Stimulated activated CD4-positive, alpha-beta T cell treated with anti-CD3 and anti-CD28 coated beads, Interleukin-1b, Interleukin-23, amount 100 ng/mL, for 4 hours (primary cell): Measurements from ENCODE around the gene PTH1R.

Experiments
- DNase-seq, 2 donors: peaks; one replicate each; pipeline ENCODE4 v3.0.0-alpha.2; 2020; ENCODE audit warnings: low read depth in 2 of 2

The PTH1R gene

GRCh38 chr3:46930166-46930944, 52.8 kb downstream of the PTH1R start:
- no peak for DNase-seq

DNA sequence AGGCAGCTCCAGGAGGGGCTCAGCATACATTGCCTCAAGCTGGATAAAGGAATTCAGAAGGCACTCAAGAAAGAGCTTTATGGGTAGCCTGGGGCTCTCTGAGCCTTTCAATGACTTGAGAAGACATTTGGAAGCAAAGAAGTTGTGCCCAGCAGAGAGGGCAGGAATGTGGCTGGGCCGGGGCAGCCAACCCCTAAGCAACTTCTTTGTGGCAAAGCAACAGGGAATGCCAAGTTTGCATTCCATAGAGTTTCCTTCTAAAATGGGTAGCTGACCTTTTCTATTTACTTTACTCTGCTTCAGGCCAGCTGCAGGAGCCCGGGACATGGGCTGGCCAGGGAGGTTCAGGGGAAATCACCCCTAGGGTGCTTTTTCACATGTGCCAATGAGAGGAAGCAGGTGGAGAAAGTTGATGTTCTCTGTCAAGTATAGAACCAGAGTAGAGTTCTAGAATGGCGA, 53.5 kb downstream of the PTH1R start:
- DNase-seq = no peak

DNA sequence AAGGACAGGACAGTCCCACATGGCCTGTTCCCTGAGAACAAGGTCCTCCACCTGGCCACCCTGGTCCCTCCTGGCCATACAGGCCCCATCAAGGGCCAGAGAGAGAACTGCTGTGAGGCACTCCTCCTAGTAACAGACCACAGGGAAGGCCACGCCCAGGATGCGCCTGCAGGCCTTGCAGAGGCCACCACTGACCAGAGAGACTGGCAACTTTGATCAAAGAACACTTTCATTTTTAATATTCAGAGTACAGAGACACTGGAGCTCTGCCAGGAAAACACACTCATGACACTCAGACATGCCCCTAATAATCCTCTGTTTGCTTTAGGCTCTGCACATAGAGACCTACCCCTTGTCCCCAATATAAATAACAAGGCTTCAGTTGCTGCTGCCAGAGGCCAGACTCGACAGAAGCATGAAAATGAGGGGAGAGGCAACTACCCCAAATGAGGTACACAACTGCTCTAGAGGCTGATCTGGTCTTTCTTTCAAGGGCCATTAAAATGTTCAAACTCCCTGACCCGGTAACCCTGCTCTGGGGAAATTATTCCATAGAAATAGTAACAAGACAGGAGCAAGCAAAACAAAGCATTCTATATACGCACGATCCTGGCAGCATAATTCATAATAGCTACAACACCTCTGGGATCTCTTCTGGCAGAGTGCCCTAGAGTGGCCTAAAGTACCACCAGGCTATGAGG, 54.3 kb downstream of the PTH1R start:
- no peak for DNase-seq

GRCh38 chr3:46932455-46933225, 55.1 kb downstream of the PTH1R start:
- DNase-seq = no peak

GRCh38 chr3:46933261-46933660, 55.7 kb downstream of the PTH1R start:
- no peak for DNase-seq

DNA sequence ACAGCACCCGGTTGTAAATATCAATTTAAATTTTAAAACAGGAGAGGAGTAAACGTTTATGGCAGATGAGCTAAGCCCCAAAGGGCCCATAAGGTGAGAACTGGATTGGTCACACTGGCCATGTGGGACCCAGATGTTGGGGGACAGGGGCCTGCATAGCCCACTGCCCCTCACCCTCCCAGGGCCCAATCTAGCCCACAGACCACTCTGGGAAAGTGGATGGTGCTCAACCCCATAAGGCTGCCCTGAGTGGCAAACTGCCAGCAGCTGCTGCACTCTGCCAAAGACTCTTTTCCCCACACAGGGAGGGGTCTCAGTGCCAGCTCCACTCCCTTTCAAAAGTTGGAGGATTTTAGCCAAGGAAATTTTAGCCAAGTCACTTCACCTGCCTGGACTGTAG, 56.6 kb downstream of the PTH1R start:
- no peak for DNase-seq

DNA sequence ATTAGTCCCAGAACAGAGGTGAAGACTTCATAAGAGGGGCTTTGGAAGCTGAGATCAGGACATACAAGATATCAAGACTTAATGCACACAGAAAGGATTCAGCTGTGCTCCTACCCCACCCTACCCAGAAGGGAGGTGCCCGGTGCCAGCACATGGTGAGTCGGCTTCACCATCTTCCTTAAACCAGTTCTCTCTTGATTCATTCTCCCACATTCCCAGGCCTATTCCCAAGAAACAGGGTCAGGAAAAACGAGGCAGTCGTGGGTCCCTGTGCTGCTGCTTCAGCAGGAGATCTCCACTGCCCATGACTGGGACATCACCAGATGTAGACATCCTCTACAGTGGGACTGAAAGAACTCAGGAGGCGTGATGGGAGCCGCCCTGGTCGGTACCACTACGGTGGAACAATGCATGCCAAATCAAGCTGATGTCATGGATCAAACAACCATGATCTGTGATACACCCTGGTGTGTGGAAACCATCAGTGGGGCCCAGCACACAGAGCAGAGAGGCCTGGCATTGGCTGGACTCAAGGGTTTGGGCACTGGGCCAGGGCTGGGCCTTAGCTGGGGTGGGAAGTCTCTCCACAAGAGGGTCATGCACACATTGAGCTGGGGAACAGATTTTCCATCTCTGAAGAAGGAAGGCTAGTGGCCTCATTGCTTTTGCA, 57.1 kb downstream of the PTH1R start:
- DNase-seq = no peak

- no peak for DNase-seq
Observed at GRCh38 chr3:46935168-46935858, 57.8 kb downstream of the PTH1R start.

GRCh38 chr3:46935989-46936558, 58.6 kb downstream of the PTH1R start:
- no peak for DNase-seq

DNA sequence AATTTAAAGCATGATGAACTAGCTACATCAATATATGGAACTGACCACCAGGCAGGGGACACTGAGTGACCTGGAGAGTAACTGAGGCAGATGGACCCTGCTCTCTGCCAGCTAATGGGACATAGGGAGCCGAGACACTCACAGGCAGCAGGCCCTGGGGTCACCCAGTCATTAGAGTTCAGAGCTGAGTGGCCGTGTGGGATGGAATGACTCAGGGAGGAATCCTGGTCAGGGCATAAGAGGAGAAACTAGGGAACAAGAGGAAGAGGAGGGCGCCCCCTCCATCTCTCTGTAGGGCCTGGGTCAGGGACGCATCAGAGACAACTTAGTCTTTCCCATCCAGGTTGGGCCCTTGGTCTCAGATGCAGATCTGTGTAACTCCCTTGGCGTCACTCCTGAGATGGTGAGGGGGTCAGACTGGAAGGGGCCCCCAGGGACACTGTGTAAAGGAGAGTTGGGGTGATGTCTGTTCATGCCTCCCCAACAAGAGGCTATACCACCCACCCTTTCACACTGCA, 59.3 kb downstream of the PTH1R start:
- DNase-seq = no peak

DNA sequence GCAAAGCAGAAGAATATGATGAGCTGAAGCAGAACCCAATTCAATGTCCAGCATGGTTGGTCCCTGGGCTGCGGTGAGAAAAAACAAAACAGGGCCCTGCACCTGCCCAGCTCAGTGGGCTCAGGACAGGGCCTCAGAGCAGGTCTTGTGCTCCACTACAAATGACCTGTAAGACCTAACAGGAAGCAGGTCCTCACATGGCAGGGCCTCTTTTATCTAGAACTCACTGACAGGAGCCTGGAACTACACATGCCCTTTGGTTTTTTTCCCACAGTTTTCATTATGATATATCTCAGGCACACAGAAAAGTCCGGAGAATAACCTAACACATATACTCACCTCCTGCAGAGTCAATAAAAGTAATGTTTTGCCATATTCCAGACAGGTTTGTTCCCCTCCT, 60.6 kb downstream of the PTH1R start:
- DNase-seq = no peak

DNA sequence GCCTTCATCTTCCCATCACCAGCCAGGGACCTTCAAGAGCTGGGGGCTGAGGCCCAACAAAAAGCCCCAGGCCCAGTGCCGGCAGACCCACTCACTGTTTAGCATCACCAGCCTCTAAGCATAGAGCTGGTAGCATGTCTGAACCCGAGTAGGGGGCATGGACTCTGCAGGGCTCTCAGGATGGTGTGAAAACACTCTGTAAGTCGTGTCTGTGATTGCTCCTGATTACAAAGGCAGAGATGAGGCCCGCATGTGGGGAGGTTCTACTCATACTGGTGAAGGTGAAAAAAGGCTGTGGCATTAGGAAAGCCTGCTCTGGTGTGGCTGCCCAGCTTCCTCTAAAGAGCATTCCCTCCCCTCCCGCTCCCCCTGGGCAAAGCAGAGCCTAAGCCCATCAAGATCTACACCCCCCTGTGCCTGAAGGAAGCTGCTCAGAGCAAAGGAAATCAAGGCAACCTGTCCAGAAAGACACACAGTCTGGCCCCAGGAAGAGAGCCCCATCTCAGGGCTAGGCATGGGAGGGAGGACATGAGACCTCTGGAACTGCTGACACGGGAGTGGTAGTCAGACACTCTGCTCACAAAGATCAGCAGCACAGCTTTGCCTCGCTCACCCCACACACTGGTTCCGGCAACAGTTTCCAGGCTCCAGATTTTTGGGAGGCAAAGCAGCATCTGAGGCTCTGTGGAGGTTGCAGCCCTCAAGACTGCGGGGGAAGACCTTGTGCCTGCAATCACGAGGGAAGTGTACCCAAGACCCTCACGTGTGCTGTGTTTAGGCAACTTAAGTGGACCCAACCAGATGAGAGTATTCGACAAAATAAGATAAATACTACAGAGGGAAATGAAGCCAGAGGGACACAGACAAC, 62.3 kb downstream of the PTH1R start:
- DNase-seq = no peak

- DNase-seq = no peak
Observed at GRCh38 chr3:46942076-46942475, 64.6 kb downstream of the PTH1R start.

DNA sequence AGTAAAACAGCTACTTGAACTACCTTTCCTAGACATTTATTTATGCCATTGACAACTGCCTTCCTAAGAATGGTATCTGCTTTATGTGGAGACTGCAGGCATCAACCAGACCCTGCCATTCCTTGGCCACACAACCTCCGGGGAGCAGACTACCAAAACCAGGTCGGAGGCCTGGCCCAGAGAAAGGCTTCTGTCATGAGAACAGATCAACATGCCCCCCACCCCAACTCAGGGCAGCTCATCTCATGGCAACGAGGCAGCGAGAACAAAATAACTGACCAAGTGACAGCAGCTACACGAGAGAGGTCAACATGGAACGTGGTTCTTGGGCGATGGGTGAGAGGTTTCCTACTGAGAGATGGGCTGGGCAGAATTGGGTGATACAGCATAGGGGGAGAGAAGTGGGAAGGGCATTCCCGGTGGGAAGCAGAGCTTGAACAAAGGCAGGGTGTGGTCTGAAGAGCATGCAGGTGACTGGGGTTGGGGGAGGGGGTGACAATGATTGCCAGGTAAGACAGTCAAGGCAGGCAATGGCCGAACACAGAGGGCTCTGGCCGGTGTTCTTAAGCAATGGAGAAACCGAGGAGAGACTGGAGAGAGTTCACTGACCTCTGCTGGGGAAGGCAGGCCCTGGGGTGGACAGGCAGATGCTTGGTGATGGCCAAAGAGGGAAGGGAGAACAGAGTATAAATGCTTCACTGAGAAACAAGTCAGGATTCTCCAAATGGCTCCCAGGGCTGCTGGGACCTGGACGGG, 65.1 kb downstream of the PTH1R start:
- no peak for DNase-seq

DNA sequence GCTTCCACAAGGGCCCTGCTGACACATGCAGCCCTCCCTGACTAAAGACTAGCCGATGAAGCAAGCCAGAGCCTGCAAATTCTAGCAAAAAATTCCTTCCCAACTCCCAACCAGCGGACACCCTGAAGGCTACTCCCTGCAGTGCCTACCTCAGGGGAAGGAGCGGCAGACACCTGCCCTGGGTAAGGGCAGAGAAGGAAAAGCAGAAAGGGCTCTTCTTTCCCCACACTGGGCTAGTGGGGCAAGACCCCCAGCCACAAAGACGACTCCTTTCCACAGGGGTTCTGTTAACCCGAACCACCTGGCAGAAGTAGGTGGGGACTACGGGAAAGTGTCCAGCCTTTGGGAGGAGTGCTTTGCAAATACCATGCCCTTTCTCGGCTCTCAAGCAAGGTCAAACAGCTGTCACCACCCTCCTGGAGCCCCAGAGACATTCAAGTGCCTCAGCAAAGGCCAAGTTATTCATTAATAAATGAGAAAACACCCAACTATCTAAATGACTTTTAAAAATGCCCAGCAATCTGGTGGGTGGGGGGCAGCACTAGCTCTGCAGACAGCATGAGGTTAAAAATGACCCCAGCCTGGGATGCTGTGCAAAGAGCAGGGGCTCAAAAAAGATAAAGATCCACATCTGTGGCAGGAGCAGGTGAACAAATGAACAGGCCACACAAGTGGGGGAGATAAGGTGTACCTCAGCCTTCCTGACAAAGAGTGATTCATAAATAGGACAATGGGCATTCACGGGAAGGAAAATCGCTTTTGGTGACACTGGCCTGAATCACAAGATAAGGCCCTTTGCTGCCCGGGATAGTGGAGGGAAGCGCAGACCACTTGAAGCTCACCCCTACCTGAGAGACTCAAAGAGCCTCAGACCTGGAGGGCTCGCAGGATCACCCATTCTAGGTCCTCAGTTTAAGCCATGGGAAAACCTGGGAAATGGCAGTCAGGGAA, 66.0 kb downstream of the PTH1R start:
- DNase-seq = no peak

DNA sequence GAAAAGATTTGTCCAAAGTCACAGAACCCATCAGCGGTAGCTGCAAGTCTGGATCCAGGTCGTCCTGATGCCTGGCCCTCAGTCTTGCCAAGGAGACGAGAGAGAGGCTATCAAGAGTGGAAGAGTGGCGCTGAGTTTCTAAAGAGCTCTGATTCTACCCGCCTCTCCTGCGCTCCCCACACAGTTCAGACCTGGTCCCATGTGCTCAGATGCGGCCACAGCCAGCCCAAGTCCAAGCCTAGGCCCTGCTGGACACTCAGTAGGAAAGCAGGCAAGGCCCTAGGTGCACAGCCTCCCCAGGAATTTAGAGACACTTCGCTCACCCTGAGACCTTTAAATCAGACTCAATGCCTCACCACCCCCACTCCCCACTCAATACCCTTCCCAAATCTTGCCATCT, 66.7 kb downstream of the PTH1R start:
- DNase-seq = no peak

GRCh38 chr3:46946416-46946815, 68.9 kb downstream of the PTH1R start:
- no peak for DNase-seq
